Endothelial cell of umbilical vein (primary cell): Measurements from ENCODE around the gene PCSK6. TPM values are rescaled to one million over a fixed set of nuclear protein-coding genes. Genes with fewer than 3 reads are reported as not detected.

Experiments
- BruUV-seq: library from RNA; stranded (reverse); fragments of 400-500 nt; replicated peaks from 2 replicates; lab custom pipeline; 2021; lab: Mats Ljungman, UMichigan
- CTCF ChIA-PET: fragments of 300-600, 350-600 bp; sonication (Branson Sonifier 250); formaldehyde crosslinking; loops from one replicate; lab custom pipeline; 2021; ENCODE audit warnings: antibody characterized with exemption, inconsistent platforms; lab: Charles Lee
- POLR2A ChIA-PET: fragments of 300-600, 350-600 bp; sonication (Branson Sonifier 250); formaldehyde crosslinking; loops from one replicate; lab custom pipeline; 2021; ENCODE audit warnings: antibody characterized with exemption, inconsistent platforms; lab: Charles Lee
- DNase-seq: peaks from one replicate; pipeline ENCODE4 v3.0.0-alpha.2; 2011; ENCODE audit warnings: low read depth, low spot score
- FAIRE-seq: peaks from 2 replicates; lab custom pipeline; 2011; peaks lifted over from hg19 to GRCh38; lab: Jason Lieb, UNC
- H2AFZ ChIP-seq: 2 replicates; pipeline ENCODE4 v1.6.0; 2012; ENCODE audit warnings: low read depth, low read length, control low read depth, inconsistent platforms
- H3K27ac ChIP-seq: 2 replicates; pipeline ENCODE4 v1.5.1; 2011; ENCODE audit warnings: low read depth, mild to moderate bottlenecking, control low read depth, low read length, moderate library complexity; ENCODE audit not compliant: insufficient read depth
- H3K27me3 ChIP-seq, 2 experiments: 2 replicates each; pipeline versions ENCODE4 v1.6.0 to v1.6.1; 2011; ENCODE audit warnings: low read length in 2 of 2, mixed read lengths in 1 of 2; ENCODE audit not compliant: control insufficient read depth in 2 of 2, insufficient read depth in 2 of 2
- H3K36me3 ChIP-seq, 2 experiments: 2 replicates in 1 of 2; 3 replicates in 1 of 2; pipeline ENCODE4 v1.5.1; 2011; ENCODE audit warnings: low read length in 2 of 2, mild to moderate bottlenecking in 1 of 2, moderate library complexity in 1 of 2; ENCODE audit not compliant: control insufficient read depth in 2 of 2, insufficient read depth in 2 of 2; ENCODE audit errors: extremely low read depth in 1 of 2
- H3K4me1 ChIP-seq: 3 replicates; pipeline ENCODE4 v1.5.1; 2011; ENCODE audit warnings: mild to moderate bottlenecking, low read length; ENCODE audit not compliant: control insufficient read depth, insufficient read depth; ENCODE audit errors: extremely low read depth
- H3K4me2 ChIP-seq: 2 replicates; pipeline ENCODE4 v1.6.1; 2011; ENCODE audit warnings: low read length, control low read depth, mixed read lengths; ENCODE audit not compliant: insufficient read depth
- H3K4me3 ChIP-seq, 3 experiments: fragments of 200-600 bp in 1 of 3; sonication (generic), shearing (Covaris generic) in 1 of 3; replicated peaks in 1 of 3; 2 replicates each; pipeline ENCODE4 v1.5.1; 2011 to 2016; ENCODE audit warnings: control low read depth in 3 of 3, low read length in 3 of 3, mild to moderate bottlenecking in 2 of 3, inconsistent platforms in 1 of 3, low read depth in 1 of 3, moderate library complexity in 1 of 3; ENCODE audit not compliant: insufficient read depth in 1 of 3
- H3K79me2 ChIP-seq: 2 replicates; pipeline ENCODE4 v1.6.0; 2012; ENCODE audit warnings: low read length, inconsistent platforms; ENCODE audit not compliant: control insufficient read depth, insufficient read depth
- H3K9ac ChIP-seq: replicated peaks from 2 replicates; pipeline ENCODE3; 2011; ENCODE audit warnings: low read length, control low read depth; ENCODE audit not compliant: insufficient read depth; ENCODE audit errors: extremely low read depth
- H3K9me1 ChIP-seq: replicated peaks from 3 replicates; pipeline ENCODE4 v1.6.0; 2011; ENCODE audit warnings: mild to moderate bottlenecking, low read length; ENCODE audit not compliant: control insufficient read depth, insufficient read depth; ENCODE audit errors: extremely low read depth
- H3K9me3 ChIP-seq: replicated peaks from 2 replicates; pipeline ENCODE4 v1.5.1; 2012; ENCODE audit warnings: low read length, inconsistent platforms; ENCODE audit not compliant: control insufficient read depth, insufficient read depth
- H4K20me1 ChIP-seq: replicated peaks from 2 replicates; pipeline ENCODE3; 2011; ENCODE audit warnings: mild to moderate bottlenecking, low read length; ENCODE audit not compliant: control insufficient read depth, insufficient read depth; ENCODE audit errors: extremely low read depth
- CTCF ChIP-seq, 2 donors: IDR thresholded peaks; 1 replicate in 1 of 2; 2 replicates in 1 of 2; pipeline ENCODE4 v1.5.1; 2011; ENCODE audit warnings: low read length in 2 of 2, mild to moderate bottlenecking in 2 of 2, moderate library complexity in 2 of 2, control low read depth in 1 of 2, inconsistent platforms in 1 of 2, low read depth in 1 of 2; ENCODE audit not compliant: insufficient read depth in 1 of 2; ENCODE audit errors: extremely low read depth in 1 of 2
- EZH2 ChIP-seq: IDR thresholded peaks from 2 replicates; pipeline ENCODE4 v1.6.1; 2012; ENCODE audit warnings: borderline replicate concordance, low read depth, mild to moderate bottlenecking, moderate library complexity, low read length, inconsistent platforms; ENCODE audit not compliant: severe bottlenecking
- FOS ChIP-seq: IDR thresholded peaks from 2 replicates; pipeline ENCODE4 v1.6.1; 2011; ENCODE audit warnings: mild to moderate bottlenecking, low read length, moderate library complexity, borderline replicate concordance; ENCODE audit not compliant: insufficient read depth
- GATA2 ChIP-seq: IDR thresholded peaks from 2 replicates; pipeline ENCODE4 v1.7.0; 2011; ENCODE audit warnings: low read depth, mild to moderate bottlenecking, moderate library complexity, mixed read lengths, low read length; ENCODE audit not compliant: insufficient read length, insufficient read depth
- JUN ChIP-seq: IDR thresholded peaks from 2 replicates; pipeline ENCODE4 v1.6.1; 2011; ENCODE audit warnings: borderline replicate concordance, low read depth; ENCODE audit not compliant: insufficient read length, insufficient read depth
- MAX ChIP-seq: IDR thresholded peaks from 2 replicates; pipeline ENCODE4 v1.6.1; 2011; ENCODE audit not compliant: insufficient read depth, insufficient read length
- MYC ChIP-seq: IDR thresholded peaks from one replicate; pipeline ENCODE4 v1.6.1; 2011; ENCODE audit warnings: mild to moderate bottlenecking, low read depth, low read length
- POLR2A ChIP-seq: IDR thresholded peaks from 2 replicates; pipeline ENCODE4 v1.6.1; 2012; ENCODE audit warnings: low read depth, mild to moderate bottlenecking, control low read depth, low read length
- POLR2AphosphoS5 ChIP-seq: IDR thresholded peaks from 2 replicates; pipeline ENCODE4 v1.6.1; 2012; ENCODE audit warnings: low read depth, mild to moderate bottlenecking, control low read depth, low read length, moderate library complexity; ENCODE audit not compliant: insufficient read depth
- dilution Hi-C: fragments of 300-500 bp; cut with MboI; formaldehyde crosslinking; loops from one replicate; pipeline ENCODE4 v1.15.0; 2019; ENCODE audit warnings: low sequenced_read_pairs; ENCODE audit not compliant: extremely low pct_ligation_motif_present
- intact Hi-C: fragments of 100-400 bp; cut with micrococcal nuclease; formaldehyde crosslinking; loops from one replicate; pipeline ENCODE4 v1.10.0; 2022
- polyA plus RNA-seq, 4 experiments: library from polyadenylated mRNA; depleted of rRNA in 3 of 4; stranded (reverse) in 3 of 4; unstranded in 1 of 4; fragments of >200 nt; gene quantifications; 2 replicates each; pipeline versions ENCODE4 v1.2.1 to v1.2.3, GENCODE V29; 2011 to 2012; ENCODE audit warnings: missing spikeins in 1 of 4
- total RNA-seq: library from RNA; stranded (reverse); gene quantifications from 2 replicates; pipeline ENCODE4 v1.2.3, GENCODE V29; 2021

Gene PCSK6
- total and polyA plus RNA-seq, 2 donors (not counting 3 experiments of a cell fraction or from before 2014, with no cell fraction given), result 0.18 to 0.69 TPM

- Histone ChIP-seq H3K9me1 (no peaks in the 10 kb centered on the region), H3K9me3 (no peaks in the 10 kb centered on the region), H3K4me3 (no peak overlapping the region), H3K9ac (no peak overlapping the region), H3K27ac (no peak overlapping the region), H4K20me1 (no peaks in the 10 kb centered on the region), H3K79me2 (no peaks in the 10 kb centered on the region), H3K36me3 (no peaks in the 10 kb centered on the region), H3K4me1 (no peaks in the 10 kb centered on the region), H3K4me2 (no peak overlapping the region), H2AFZ (no peak overlapping the region), H3K27me3 (no peaks in the 10 kb centered on the region)
- FAIRE-seq (no peak), DNase-seq (no peak)
- TF ChIP-seq FOS, result no peak
- no peak for TF ChIP-seq MYC
- TF ChIP-seq GATA2, result no peak
- TF ChIP-seq CTCF (IDR thresholded peaks at IDR 0.05; ENCODE audit: extremely low read depth in 1 of 2, insufficient read depth in 1 of 2, low read depth in 1 of 2, low read length in 2 of 2), result no peak
- no peak for TF ChIP-seq JUN
- TF ChIP-seq MAX, result no peak
- TF ChIP-seq POLR2AphosphoS5, result no peak
- no peak for TF ChIP-seq EZH2
- no peak for TF ChIP-seq POLR2A
- intact Hi-C loops, result no loop called here
- ChIA-PET POLR2A (no interaction called here), CTCF (no interaction called here)
- dilution Hi-C loops, result no loop called here
- BruUV-seq, result no TSS peak
These were observed 164.1 kb downstream of the PCSK6 start for GRCh38 chr15:101325263-101326025.
